Adipocyte (in vitro differentiated cells): Measurements from ENCODE around the gene ZNF595.
A peak's percentile ranks its signal among the peaks of the same experiment; 100 is the strongest.
"Not testable (repeated sequence)": the region's sequence is repeated elsewhere in the genome, so short reads cannot be mapped to it uniquely, and the experiment has no call there.

Source experiments
- DNase-seq: peaks from one replicate; pipeline ENCODE4 v3.0.0-alpha.2; 2015; ENCODE audit warnings: low read depth
- H3K27me3 ChIP-seq: replicated peaks from 2 replicates; pipeline ENCODE4 v1.7.0; 2013; ENCODE audit warnings: mild to moderate bottlenecking, low read length, moderate library complexity; ENCODE audit not compliant: control insufficient read depth, insufficient read depth
- H3K36me3 ChIP-seq: 2 replicates; pipeline ENCODE4 v1.7.0; 2013; ENCODE audit warnings: low read length, mild to moderate bottlenecking, moderate library complexity; ENCODE audit not compliant: control insufficient read depth, insufficient read depth, severe bottlenecking
- H3K4me1 ChIP-seq: 2 replicates; pipeline ENCODE4 v1.7.0; 2013; ENCODE audit warnings: mild to moderate bottlenecking, low read length, moderate library complexity; ENCODE audit not compliant: control insufficient read depth, insufficient read depth
- H3K4me3 ChIP-seq: 2 replicates; pipeline ENCODE4 v1.7.0; 2013; ENCODE audit warnings: mild to moderate bottlenecking, low read length, moderate library complexity
- H3K9ac ChIP-seq: 2 replicates; pipeline ENCODE4 v1.7.0; 2013; ENCODE audit warnings: mild to moderate bottlenecking, low read length, moderate library complexity
- H3K9me3 ChIP-seq: 2 replicates; pipeline ENCODE4 v1.7.0; 2013; ENCODE audit warnings: mild to moderate bottlenecking, low read length, moderate library complexity; ENCODE audit not compliant: control insufficient read depth

The ZNF595 gene

GRCh38 chr4:33314-33713 lies 19.8 kb upstream of the ZNF595 start:
- not testable (repeated sequence) for DNase-seq, H3K9me3 ChIP-seq

GRCh38 chr4:36559-37415 lies 16.3 kb upstream of the ZNF595 start:
- DNase-seq, result peak; percentile 2
- not testable (repeated sequence) for H3K9ac ChIP-seq, H3K9me3 ChIP-seq, H3K36me3 ChIP-seq, H3K27me3 ChIP-seq, H3K4me1 ChIP-seq, H3K4me3 ChIP-seq

More at GRCh38 chr4:33314-33713, 19.8 kb upstream of the ZNF595 start:
- not testable (repeated sequence) for H3K36me3 ChIP-seq, H3K4me1 ChIP-seq, H3K4me3 ChIP-seq, H3K27me3 ChIP-seq, H3K9ac ChIP-seq

- H3K4me1 ChIP-seq, H3K27me3 ChIP-seq, H3K4me3 ChIP-seq, DNase-seq, H3K36me3 ChIP-seq, H3K9me3 ChIP-seq, H3K9ac ChIP-seq: not testable (repeated sequence)
These were observed 14.9 kb upstream of the ZNF595 start for GRCh38 chr4:38202-38601.

- H3K27me3 ChIP-seq, H3K36me3 ChIP-seq, H3K9ac ChIP-seq, H3K9me3 ChIP-seq, H3K4me1 ChIP-seq, H3K4me3 ChIP-seq, DNase-seq: not testable (repeated sequence)
These were observed 9.7 kb upstream of the ZNF595 start for GRCh38 chr4:43375-43774.

- not testable (repeated sequence) for H3K27me3 ChIP-seq, H3K9ac ChIP-seq, DNase-seq, H3K36me3 ChIP-seq, H3K9me3 ChIP-seq, H3K4me3 ChIP-seq, H3K4me1 ChIP-seq
These were observed 1.9 kb upstream of the ZNF595 start for GRCh38 chr4:51253-51652.

- not testable (repeated sequence) for H3K27me3 ChIP-seq, H3K9me3 ChIP-seq, H3K9ac ChIP-seq, H3K4me3 ChIP-seq, H3K36me3 ChIP-seq, DNase-seq, H3K4me1 ChIP-seq
These were observed 1.4 kb upstream of the ZNF595 start for GRCh38 chr4:51655-52277.

- not testable (repeated sequence) for H3K9ac ChIP-seq, DNase-seq, H3K4me1 ChIP-seq, H3K27me3 ChIP-seq, H3K9me3 ChIP-seq, H3K36me3 ChIP-seq
- peak overlapping the region; percentile 66 for H3K4me3 ChIP-seq
These were observed 400 bp downstream of the ZNF595 start for GRCh38 chr4:53521-53920.

- Histone ChIP-seq H3K9me3 (peaks cover 16% of the 10 kb centered on the region), H3K36me3 (peaks cover 13% of the 10 kb centered on the region)
- DNase-seq, H3K27me3 ChIP-seq, H3K9ac ChIP-seq, H3K4me1 ChIP-seq, H3K4me3 ChIP-seq: not testable (repeated sequence)
These were observed 11.6 kb downstream of the ZNF595 start for GRCh38 chr4:64733-65132.

GRCh38 chr4:71830-72229 lies 18.7 kb downstream of the ZNF595 start:
- DNase-seq, result no peak
- Histone ChIP-seq H3K9ac (no peak overlapping the region), H3K36me3 (peaks cover 78% of the 10 kb centered on the region), H3K9me3 (peaks cover 84% of the 10 kb centered on the region), H3K4me1 (no peaks in the 10 kb centered on the region), H3K27me3 (no peaks in the 10 kb centered on the region), H3K4me3 (peak overlapping the region; percentile 67)

- no peak overlapping the region for H3K9ac ChIP-seq
- no peak for DNase-seq
- peaks cover 94% of the 10 kb centered on the region for H3K36me3 ChIP-seq
- H3K4me1 ChIP-seq, result no peaks in the 10 kb centered on the region
- H3K4me3 ChIP-seq, result peak overlapping the region; percentile 74
- H3K27me3 ChIP-seq, result no peaks in the 10 kb centered on the region
- H3K9me3 ChIP-seq, result peaks cover 100% of the 10 kb centered on the region
These were observed 32.8 kb downstream of the ZNF595 start for GRCh38 chr4:85951-86350.

GRCh38 chr4:86559-87324 lies 33.6 kb downstream of the ZNF595 start:
- H3K36me3 ChIP-seq, result peaks cover 94% of the 10 kb centered on the region
- H3K9ac ChIP-seq, H3K4me1 ChIP-seq, DNase-seq, H3K27me3 ChIP-seq: not testable (repeated sequence)
- H3K4me3 ChIP-seq, result peak overlapping the region; percentile 74
- peaks cover 100% of the 10 kb centered on the region for H3K9me3 ChIP-seq
